Coronary artery (tissue), 2 donors: ENCODE results near the gene MTM1.

ENCODE experiments used
- DNase-seq: peaks from one replicate; pipeline ENCODE4 v3.0.0-alpha.2; 2017; ENCODE audit warnings: low spot score
- H3K27ac ChIP-seq, 2 donors: fragments of 200-600 bp; sonication (generic); one replicate each; pipeline ENCODE4 v1.5.1; 2016 to 2019
- H3K4me3 ChIP-seq: fragments of 200-600 bp; sonication (generic); 2 replicates; pipeline ENCODE4 v1.5.1; 2016; ENCODE audit warnings: mild to moderate bottlenecking, moderate library complexity
- TF ChIP-seq, protein P1 (sequence below): fragments of 200-600 bp; sonication (generic); IDR thresholded peaks from one replicate; pipeline ENCODE4 v1.5.1; 2019; ENCODE audit warnings: antibody characterized with exemption

MTM1 gene

GRCh38 chrX:150649096-150649870, 80.9 kb downstream of the MTM1 start:
- DNase-seq: no peak
- TF ChIP-seq, protein P1, sequence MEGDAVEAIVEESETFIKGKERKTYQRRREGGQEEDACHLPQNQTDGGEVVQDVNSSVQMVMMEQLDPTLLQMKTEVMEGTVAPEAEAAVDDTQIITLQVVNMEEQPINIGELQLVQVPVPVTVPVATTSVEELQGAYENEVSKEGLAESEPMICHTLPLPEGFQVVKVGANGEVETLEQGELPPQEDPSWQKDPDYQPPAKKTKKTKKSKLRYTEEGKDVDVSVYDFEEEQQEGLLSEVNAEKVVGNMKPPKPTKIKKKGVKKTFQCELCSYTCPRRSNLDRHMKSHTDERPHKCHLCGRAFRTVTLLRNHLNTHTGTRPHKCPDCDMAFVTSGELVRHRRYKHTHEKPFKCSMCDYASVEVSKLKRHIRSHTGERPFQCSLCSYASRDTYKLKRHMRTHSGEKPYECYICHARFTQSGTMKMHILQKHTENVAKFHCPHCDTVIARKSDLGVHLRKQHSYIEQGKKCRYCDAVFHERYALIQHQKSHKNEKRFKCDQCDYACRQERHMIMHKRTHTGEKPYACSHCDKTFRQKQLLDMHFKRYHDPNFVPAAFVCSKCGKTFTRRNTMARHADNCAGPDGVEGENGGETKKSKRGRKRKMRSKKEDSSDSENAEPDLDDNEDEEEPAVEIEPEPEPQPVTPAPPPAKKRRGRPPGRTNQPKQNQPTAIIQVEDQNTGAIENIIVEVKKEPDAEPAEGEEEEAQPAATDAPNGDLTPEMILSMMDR: no peak
- Histone ChIP-seq H3K4me3 (no peak overlapping the region), H3K27ac (peak overlapping the region in 1 of 2 donors; percentile 45)

DNA sequence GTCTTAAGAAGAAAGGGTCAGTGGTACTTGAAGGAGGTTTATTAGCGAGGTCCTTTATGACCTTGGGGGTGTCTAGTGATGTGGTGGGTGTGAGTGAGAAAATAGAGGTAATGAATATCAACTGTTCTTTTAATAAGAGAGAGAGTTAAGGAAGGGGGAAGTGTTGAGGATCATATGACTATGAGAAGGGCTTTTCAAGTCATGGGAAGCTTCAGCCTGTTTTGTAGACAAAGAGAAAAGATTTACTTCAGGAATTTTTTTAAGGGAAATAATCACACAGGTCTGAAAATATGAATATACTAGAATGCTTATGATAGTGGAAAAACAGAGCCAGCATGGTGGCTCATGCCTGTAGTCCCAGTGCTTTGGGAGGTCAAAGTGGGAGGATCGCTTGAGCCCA, 83.5 kb downstream of the MTM1 start:
- no peak for DNase-seq
- no peak overlapping the region for H3K27ac ChIP-seq
- TF ChIP-seq, protein P1: no peak
- H3K4me3 ChIP-seq: no peak overlapping the region

GRCh38 chrX:150655788-150656187, 87.4 kb downstream of the MTM1 start:
- H3K4me3 ChIP-seq: no peak overlapping the region
- DNase-seq: no peak
- TF ChIP-seq, protein P1: no peak
- H3K27ac ChIP-seq: no peak overlapping the region

GRCh38 chrX:150663073-150663472, 94.7 kb downstream of the MTM1 start:
- no peak overlapping the region for H3K27ac ChIP-seq
- DNase-seq: no peak
- H3K4me3 ChIP-seq: no peak overlapping the region
- TF ChIP-seq, protein P1: no peak

DNA sequence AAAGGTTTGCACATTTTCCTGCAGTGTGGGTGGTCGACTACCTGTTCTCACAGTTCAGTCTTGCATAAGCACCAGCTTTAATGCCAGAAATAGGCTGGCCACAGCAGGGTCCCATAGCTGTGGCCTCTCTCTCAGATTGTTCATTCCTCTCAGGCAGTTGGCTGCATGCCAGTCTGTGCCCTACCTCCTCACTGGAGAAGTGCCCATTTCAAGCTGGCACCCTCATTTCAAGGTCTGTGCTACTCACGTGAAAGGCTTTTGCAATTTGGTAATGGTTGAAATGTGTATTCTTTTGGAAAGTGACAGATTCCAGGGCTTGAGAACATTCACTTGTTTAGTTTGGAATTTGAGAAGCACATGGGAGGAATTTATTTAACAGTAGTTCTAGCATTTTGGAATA, 95.9 kb downstream of the MTM1 start:
- Histone ChIP-seq H3K27ac (no peak overlapping the region), H3K4me3 (no peak overlapping the region)
- DNase-seq: no peak
- TF ChIP-seq, protein P1: no peak

- no peak for DNase-seq
- Histone ChIP-seq H3K4me3 (no peak overlapping the region), H3K27ac (no peak overlapping the region)
- TF ChIP-seq, protein P1: no peak
Measured at GRCh38 chrX:150676221-150676620, 107.8 kb downstream of the MTM1 start.

- TF ChIP-seq, protein P1: no peak
- Histone ChIP-seq H3K27ac (no peak overlapping the region), H3K4me3 (no peak overlapping the region)
- DNase-seq: no peak
Measured at GRCh38 chrX:150680974-150681373, 112.6 kb downstream of the MTM1 start.
